Measurements from ENCODE around the gene CXXC5. TPM values are rescaled to one million over a fixed set of nuclear protein-coding genes. Genes with fewer than 3 reads are reported as not detected.
"Not testable (repeated sequence)": the region's sequence is repeated elsewhere in the genome, so short reads cannot be mapped to it uniquely, and the experiment has no call there.

Gene CXXC5
- total RNA-seq, 6 experiments from 2014 or later: 44.5 to 84.9 (median 66.4) TPM

- Histone ChIP-seq H3K4me1 (no peaks in the 10 kb centered on the region), H3K27ac (no peak overlapping the region), H3K27me3 (no peaks in the 10 kb centered on the region), H3K4me3 (no peak overlapping the region), H3K36me3 (no peaks in the 10 kb centered on the region), H3K9me3 (no peaks in the 10 kb centered on the region)
- intact Hi-C loops (cut with DNase I): no loop called here
- ATAC-seq (peak in 3 of 4 donors; percentile 50 to 98 (median 65)), DNase-seq (peak in 1 of 3 donors; percentile 74)
- 100% methylated on average over 1 of the region's 13 CpGs for WGBS (ENCODE audit: insufficient coverage, low coverage, low lambda C conversion rate, missing lambda C conversion rate)
- TF ChIP-seq CTCF (IDR thresholded peaks at IDR 0.05) (no peak), POLR2A (IDR thresholded peaks at IDR 0.05) (no peak)
Measured at GRCh38 chr5:139725073-139725830, 77.1 kb downstream of the CXXC5 start.

GRCh38 chr5:139726248-139726647, 78.1 kb downstream of the CXXC5 start:
- no peaks in the 10 kb centered on the region for H3K4me1 ChIP-seq
- no peak for ATAC-seq
- H3K9me3 ChIP-seq: no peaks in the 10 kb centered on the region
- no peaks in the 10 kb centered on the region for H3K27me3 ChIP-seq
- H3K27ac ChIP-seq: no peak overlapping the region
- H3K36me3 ChIP-seq: no peaks in the 10 kb centered on the region
- TF ChIP-seq POLR2A (IDR thresholded peaks at IDR 0.05) (no peak), CTCF (IDR thresholded peaks at IDR 0.05) (no peak)
- intact Hi-C loops (cut with DNase I): no loop called here
- H3K4me3 ChIP-seq: no peak overlapping the region
- 100% methylated on average over 2 of the region's 3 CpGs for WGBS (ENCODE audit: insufficient coverage, low coverage, low lambda C conversion rate, missing lambda C conversion rate)
- no peak for DNase-seq

- WGBS (ENCODE audit: insufficient coverage, low coverage, low lambda C conversion rate, missing lambda C conversion rate): 93% methylated on average over 7 of the region's 9 CpGs
- H3K4me3 ChIP-seq; intact Hi-C loops (cut with DNase I): not testable (repeated sequence)
Measured at GRCh38 chr5:139727615-139728014, 79.5 kb downstream of the CXXC5 start.

GRCh38 chr5:139731281-139731680, 83.1 kb downstream of the CXXC5 start:
- no peaks in the 10 kb centered on the region for H3K27me3 ChIP-seq
- TF ChIP-seq CTCF (IDR thresholded peaks at IDR 0.05) (no peak), POLR2A (IDR thresholded peaks at IDR 0.05) (no peak)
- intact Hi-C loops (cut with DNase I): no loop called here
- WGBS (ENCODE audit: insufficient coverage, low coverage, low lambda C conversion rate, missing lambda C conversion rate): 83% methylated on average over 1 of the region's 3 CpGs
- H3K4me1 ChIP-seq: no peaks in the 10 kb centered on the region
- no peaks in the 10 kb centered on the region for H3K36me3 ChIP-seq
- H3K27ac ChIP-seq: no peak overlapping the region
- no peak for DNase-seq
- no peak for ATAC-seq
- no peaks in the 10 kb centered on the region for H3K9me3 ChIP-seq
- no peak overlapping the region for H3K4me3 ChIP-seq

More at GRCh38 chr5:139727615-139728014, 79.5 kb downstream of the CXXC5 start:
- ATAC-seq, H3K4me1 ChIP-seq, H3K27me3 ChIP-seq, H3K9me3 ChIP-seq, H3K27ac ChIP-seq, DNase-seq, H3K36me3 ChIP-seq: not testable (repeated sequence)

GRCh38 chr5:139732019-139732418, 83.9 kb downstream of the CXXC5 start:
- Histone ChIP-seq H3K36me3 (no peaks in the 10 kb centered on the region), H3K27ac (no peak overlapping the region), H3K4me1 (no peaks in the 10 kb centered on the region), H3K27me3 (no peaks in the 10 kb centered on the region), H3K4me3 (no peak overlapping the region), H3K9me3 (no peaks in the 10 kb centered on the region)
- no peak for DNase-seq
- intact Hi-C loops (cut with DNase I): no loop called here
- no peak for ATAC-seq
- 90% methylated on average over 2 of the region's 2 CpGs for WGBS (ENCODE audit: insufficient coverage, low coverage, low lambda C conversion rate, missing lambda C conversion rate)
- TF ChIP-seq POLR2A (IDR thresholded peaks at IDR 0.05) (no peak), CTCF (IDR thresholded peaks at IDR 0.05) (no peak)

Data from right lobe of liver (tissue), 6 donors.